GM12865 (cell line): ENCODE data around the gene ITPR1.

Source experiments
- DNase-seq: peaks from one replicate; pipeline ENCODE4 v3.0.0; 2010; ENCODE audit warnings: low read depth
- H3K4me3 ChIP-seq: 2 replicates; pipeline ENCODE4 v1.5.1; 2011; ENCODE audit warnings: mild to moderate bottlenecking, low read depth, low read length, control low read depth
- CTCF ChIP-seq: IDR thresholded peaks from 2 replicates; pipeline ENCODE4 v1.5.1; 2011; ENCODE audit warnings: low read length, control low read depth, low read depth, inconsistent platforms; ENCODE audit not compliant: insufficient read depth; ENCODE audit errors: missing control alignments

The ITPR1 gene

GRCh38 chr3:4776399-4776979, 283.3 kb downstream of the ITPR1 start:
- DNase-seq: peak; percentile 82
- TF ChIP-seq CTCF: no peak
- no peak overlapping the region; the same call in 1 of the 2 replicates for H3K4me3 ChIP-seq

GRCh38 chr3:4776980-4777581, 283.9 kb downstream of the ITPR1 start:
- DNase-seq: peak; percentile 94
- H3K4me3 ChIP-seq: no peak overlapping the region; the same call in 1 of the 2 replicates
- TF ChIP-seq CTCF: no peak

GRCh38 chr3:4778119-4778518, 285.0 kb downstream of the ITPR1 start:
- no peak for DNase-seq
- no peak overlapping the region for H3K4me3 ChIP-seq
- TF ChIP-seq CTCF: no peak

GRCh38 chr3:4778740-4779139, 285.6 kb downstream of the ITPR1 start:
- no peak for DNase-seq
- no peak overlapping the region for H3K4me3 ChIP-seq
- no peak for TF ChIP-seq CTCF

- no peak overlapping the region for H3K4me3 ChIP-seq
- no peak for DNase-seq
- TF ChIP-seq CTCF: no peak
Measured at GRCh38 chr3:4780545-4780957, 287.4 kb downstream of the ITPR1 start.

- DNase-seq: no peak
- H3K4me3 ChIP-seq: no peak overlapping the region
- TF ChIP-seq CTCF: no peak
Measured at GRCh38 chr3:4782095-4782494, 288.9 kb downstream of the ITPR1 start.

GRCh38 chr3:4785551-4785950, 292.4 kb downstream of the ITPR1 start:
- no peak overlapping the region for H3K4me3 ChIP-seq
- DNase-seq: no peak
- no peak for TF ChIP-seq CTCF
